Thyroid gland (tissue), 4 donors: Measurements from ENCODE around the gene MYOD1. TPM values are rescaled to one million over a fixed set of nuclear protein-coding genes. Genes with fewer than 3 reads are reported as not detected.

Experiments
- DNase-seq, 2 donors: peaks; one replicate each; pipeline ENCODE4 v3.0.0-alpha.2; 2019
- H3K27ac ChIP-seq, 3 donors: fragments of 200-600 bp; sonication (generic); 1 replicate in 2 of 3; 2 replicates in 1 of 3; pipeline ENCODE4 v1.5.1; 2016 to 2019; ENCODE audit warnings: mild to moderate bottlenecking in 1 of 3, moderate library complexity in 1 of 3
- H3K27me3 ChIP-seq: fragments of 200-600 bp; sonication (generic); one replicate; pipeline ENCODE4 v1.5.1; 2019
- H3K36me3 ChIP-seq, 2 donors: fragments of 200-600 bp; sonication (generic); one replicate each; pipeline ENCODE4 v1.5.1; 2016 to 2019
- H3K4me1 ChIP-seq, 2 donors: fragments of 200-600 bp; sonication (generic); one replicate each; pipeline ENCODE4 v1.5.1; 2017 to 2019
- H3K4me3 ChIP-seq, 3 donors: fragments of 200-600 bp; sonication (generic); replicated peaks in 1 of 3; 1 replicate in 2 of 3; 2 replicates in 1 of 3; pipeline ENCODE4 v1.5.1; 2016; ENCODE audit warnings: mild to moderate bottlenecking in 1 of 3
- H3K9me3 ChIP-seq: fragments of 200-600 bp; sonication (generic); one replicate; pipeline ENCODE4 v1.5.1; 2017
- POLR2A ChIP-seq, 2 donors: fragments of 450-650 bp; IDR thresholded peaks; one replicate each; pipeline ENCODE4 v1.6.1; 2017; ENCODE audit warnings: antibody characterized with exemption in 2 of 2, mild to moderate bottlenecking in 2 of 2, moderate library complexity in 1 of 2
- WGBS, 2 donors: methylation state at CpG; one replicate each; pipeline ENCODE4 v1.1.5; 2017; 5-methylcytosine and 5-hydroxymethylcytosine counted together
- intact Hi-C: fragments of 100-400 bp; cut with DNase I; formaldehyde crosslinking; loops from one replicate; pipeline ENCODE4 v1.15.1; 2023
- total RNA-seq, 4 donors: library from RNA; depleted of rRNA; stranded (reverse); fragments of >200 nt; gene quantifications; one replicate each; pipeline ENCODE4 v1.2.3, GENCODE V29; 2016
- TF ChIP-seq, protein P1 (sequence below), 6 experiments: fragments of 200-600 bp in 3 of 6; fragments of 450-650 bp in 3 of 6; sonication (generic) in 3 of 6; IDR thresholded peaks; one replicate each; pipeline ENCODE4 v1.5.1; 2016 to 2019; ENCODE audit warnings: antibody characterized with exemption in 6 of 6, mild to moderate bottlenecking in 2 of 6, inconsistent platforms in 1 of 6, moderate library complexity in 1 of 6

The MYOD1 gene
- total RNA-seq, 4 donors from 2014 or later = not detected

DNA sequence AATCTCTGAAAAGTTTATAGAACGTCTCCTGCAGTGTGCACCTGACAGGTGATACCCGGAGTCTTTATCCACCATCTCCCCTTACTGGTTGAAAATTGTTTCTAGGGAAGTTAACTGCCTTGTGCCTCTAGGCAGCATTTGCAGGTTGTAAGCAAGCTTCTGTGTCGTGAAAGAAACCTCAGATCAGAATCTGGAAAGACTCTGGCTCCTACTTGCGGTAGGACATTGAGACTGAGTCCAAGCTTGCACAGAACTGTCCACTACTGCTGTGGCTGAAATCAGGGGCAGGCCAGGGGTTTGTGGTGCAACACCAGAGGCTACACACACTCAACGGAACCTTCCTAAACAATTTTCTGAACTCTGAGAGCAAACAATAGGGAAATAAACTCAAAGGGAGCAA is 34.8 kb upstream of the MYOD1 start:
- no peak for DNase-seq
- no peaks in the 10 kb centered on the region for H3K27me3 ChIP-seq
- no peaks in the 10 kb centered on the region for H3K36me3 ChIP-seq
- H3K27ac ChIP-seq = no peak overlapping the region
- WGBS, 2 donors = 83 to 89% methylated on average over 5 of the region's 5 CpGs
- H3K9me3 ChIP-seq = no peaks in the 10 kb centered on the region
- TF ChIP-seq POLR2A (IDR thresholded peaks at IDR 0.05) = no peak
- TF ChIP-seq, protein P1, sequence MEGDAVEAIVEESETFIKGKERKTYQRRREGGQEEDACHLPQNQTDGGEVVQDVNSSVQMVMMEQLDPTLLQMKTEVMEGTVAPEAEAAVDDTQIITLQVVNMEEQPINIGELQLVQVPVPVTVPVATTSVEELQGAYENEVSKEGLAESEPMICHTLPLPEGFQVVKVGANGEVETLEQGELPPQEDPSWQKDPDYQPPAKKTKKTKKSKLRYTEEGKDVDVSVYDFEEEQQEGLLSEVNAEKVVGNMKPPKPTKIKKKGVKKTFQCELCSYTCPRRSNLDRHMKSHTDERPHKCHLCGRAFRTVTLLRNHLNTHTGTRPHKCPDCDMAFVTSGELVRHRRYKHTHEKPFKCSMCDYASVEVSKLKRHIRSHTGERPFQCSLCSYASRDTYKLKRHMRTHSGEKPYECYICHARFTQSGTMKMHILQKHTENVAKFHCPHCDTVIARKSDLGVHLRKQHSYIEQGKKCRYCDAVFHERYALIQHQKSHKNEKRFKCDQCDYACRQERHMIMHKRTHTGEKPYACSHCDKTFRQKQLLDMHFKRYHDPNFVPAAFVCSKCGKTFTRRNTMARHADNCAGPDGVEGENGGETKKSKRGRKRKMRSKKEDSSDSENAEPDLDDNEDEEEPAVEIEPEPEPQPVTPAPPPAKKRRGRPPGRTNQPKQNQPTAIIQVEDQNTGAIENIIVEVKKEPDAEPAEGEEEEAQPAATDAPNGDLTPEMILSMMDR (IDR thresholded peaks at IDR 0.05) = no peak
- intact Hi-C loops = no loop called here
- H3K4me3 ChIP-seq = no peak overlapping the region
- H3K4me1 ChIP-seq = no peaks in the 10 kb centered on the region

DNA sequence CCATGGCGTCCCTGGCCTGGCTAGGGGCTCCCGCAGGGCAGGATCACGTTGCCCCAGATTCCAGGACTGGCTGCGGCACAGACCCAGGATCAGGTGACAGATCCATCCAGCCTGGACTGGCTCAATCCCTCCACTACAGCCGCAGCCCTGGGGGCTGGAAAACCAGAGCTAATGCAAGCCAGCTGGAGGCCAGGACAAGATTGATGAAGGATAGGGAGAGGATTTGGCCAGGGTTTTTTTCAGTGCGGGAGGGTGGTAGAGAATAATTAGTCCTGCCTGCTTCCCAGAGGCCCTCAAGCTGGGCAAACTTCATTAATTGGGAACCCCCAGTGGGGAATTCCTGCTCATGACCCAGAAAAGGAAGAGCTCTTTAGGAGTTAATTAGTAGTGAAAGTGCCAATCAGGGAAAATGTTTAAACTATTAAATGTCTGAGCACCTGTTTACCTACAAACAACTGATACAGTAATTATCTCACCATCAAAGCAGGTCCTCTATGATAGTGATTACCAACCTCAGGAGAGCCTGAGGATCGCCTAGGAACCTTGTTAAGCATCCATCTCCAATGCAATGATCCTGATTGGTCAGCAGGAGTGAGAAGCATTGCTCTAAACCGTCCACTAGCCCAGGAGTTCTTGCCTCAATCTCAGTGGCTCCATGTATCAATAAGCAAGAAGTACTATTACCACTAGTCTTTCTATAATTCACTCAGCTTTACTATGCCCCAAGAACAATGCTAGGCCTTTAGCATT is 33.0 kb upstream of the MYOD1 start:
- intact Hi-C loops = no loop called here
- no peak overlapping the region for H3K4me3 ChIP-seq
- TF ChIP-seq POLR2A (IDR thresholded peaks at IDR 0.05) = no peak
- TF ChIP-seq, protein P1 (IDR thresholded peaks at IDR 0.05) = no peak
- H3K27ac ChIP-seq = no peak overlapping the region
- 25 to 26% methylated on average over 8 of the region's 8 CpGs for WGBS, 2 donors
- no peaks in the 10 kb centered on the region for H3K36me3 ChIP-seq
- no peak for DNase-seq
- H3K9me3 ChIP-seq = no peaks in the 10 kb centered on the region
- H3K27me3 ChIP-seq = no peaks in the 10 kb centered on the region
- no peaks in the 10 kb centered on the region for H3K4me1 ChIP-seq

DNA sequence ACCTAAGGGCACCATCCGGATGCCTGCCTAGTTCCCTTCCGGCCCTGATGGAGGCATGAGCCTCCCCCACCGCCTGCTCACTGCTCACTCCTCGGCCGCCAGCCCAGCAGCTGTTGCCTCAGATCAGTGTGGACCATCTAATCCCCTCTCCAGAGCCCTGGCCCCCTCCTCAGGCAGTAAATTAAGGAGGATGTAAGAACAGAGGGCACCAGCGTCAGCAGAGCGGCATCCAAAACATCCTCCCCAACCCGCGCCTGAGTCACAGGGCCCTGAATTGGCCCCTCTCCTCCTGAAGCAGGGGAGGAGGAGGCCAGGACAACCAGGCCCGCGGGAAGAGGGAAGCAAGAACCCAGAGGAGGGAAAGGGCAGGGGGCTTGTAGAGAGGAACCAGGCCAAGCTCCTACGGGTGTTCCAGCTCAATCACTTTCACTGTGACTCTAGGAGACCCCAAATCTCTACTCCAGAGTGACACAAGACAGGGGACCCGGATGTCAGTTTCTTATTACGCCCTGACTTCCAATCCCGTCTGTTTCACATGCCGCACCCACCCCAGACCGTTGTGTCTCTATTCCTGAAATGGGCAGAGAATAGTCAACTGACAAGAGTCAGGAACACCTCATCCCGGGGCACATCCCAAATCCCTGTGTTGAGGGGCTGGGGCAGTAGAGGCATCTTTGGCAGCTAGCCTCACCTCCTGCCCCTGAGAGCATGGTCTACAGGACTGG is 31.3 kb upstream of the MYOD1 start:
- H3K4me1 ChIP-seq = no peaks in the 10 kb centered on the region
- no peak for DNase-seq
- H3K27me3 ChIP-seq = no peaks in the 10 kb centered on the region
- WGBS, 2 donors = 87 to 89% methylated on average over 18 of the region's 18 CpGs
- H3K4me3 ChIP-seq = no peak overlapping the region
- no peaks in the 10 kb centered on the region for H3K36me3 ChIP-seq
- H3K9me3 ChIP-seq = no peaks in the 10 kb centered on the region
- TF ChIP-seq POLR2A (IDR thresholded peaks at IDR 0.05) = no peak
- TF ChIP-seq, protein P1 (IDR thresholded peaks at IDR 0.05) = no peak
- intact Hi-C loops = no loop called here
- no peak overlapping the region for H3K27ac ChIP-seq

DNA sequence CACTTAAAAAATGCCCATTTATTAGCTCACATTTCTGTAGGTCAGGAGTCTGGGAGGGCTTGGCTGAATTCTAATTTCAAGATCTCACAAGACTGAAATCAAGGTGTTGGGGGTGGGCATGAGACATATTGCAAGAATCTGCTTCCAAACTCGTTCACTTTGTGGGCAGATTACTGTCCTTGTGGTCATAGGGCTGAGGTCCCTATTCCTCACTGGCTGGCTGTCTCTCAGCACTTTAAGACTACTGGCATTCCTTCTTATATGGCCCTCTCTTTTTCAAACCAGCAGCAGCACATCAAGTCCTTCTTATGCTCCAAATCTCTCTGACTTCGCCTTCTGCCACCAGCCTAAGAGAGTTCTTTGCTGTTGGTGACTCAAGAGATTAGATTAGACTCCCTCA is 27.8 kb upstream of the MYOD1 start:
- no peak overlapping the region for H3K27ac ChIP-seq
- no peak for DNase-seq
- no peaks in the 10 kb centered on the region for H3K4me1 ChIP-seq
- no peaks in the 10 kb centered on the region for H3K36me3 ChIP-seq
- intact Hi-C loops = no loop called here
- no peak for TF ChIP-seq POLR2A (IDR thresholded peaks at IDR 0.05)
- TF ChIP-seq, protein P1 (IDR thresholded peaks at IDR 0.05) = no peak
- no peaks in the 10 kb centered on the region for H3K9me3 ChIP-seq
- no peaks in the 10 kb centered on the region for H3K27me3 ChIP-seq
- WGBS, 2 donors = 56 to 70% methylated on average over 2 of the region's 2 CpGs
- H3K4me3 ChIP-seq = no peak overlapping the region

DNA sequence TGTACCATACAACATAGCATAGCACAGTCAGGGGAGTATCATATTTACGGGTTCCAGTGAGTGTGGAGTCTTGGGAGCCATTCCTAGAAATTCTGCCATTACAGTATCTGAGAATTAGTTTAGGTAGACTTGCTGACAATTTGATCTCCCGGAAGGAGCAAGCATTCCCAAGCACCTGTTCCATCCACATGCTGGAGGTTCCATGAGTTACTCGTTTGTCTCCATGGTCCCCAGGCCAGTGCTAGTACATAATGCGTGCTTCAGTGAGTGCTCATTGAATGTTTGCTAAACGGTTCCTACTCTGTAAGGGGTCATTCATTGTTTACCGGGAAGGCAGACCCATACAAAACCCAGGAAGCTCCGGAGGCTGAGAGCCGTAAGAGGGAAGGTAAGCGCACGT is 27.4 kb upstream of the MYOD1 start:
- H3K27me3 ChIP-seq = no peaks in the 10 kb centered on the region
- WGBS, 2 donors = 61 to 67% methylated on average over 10 of the region's 10 CpGs

More for the DNA sequence above, 27.4 kb upstream of the MYOD1 start:
- no peak for DNase-seq
- TF ChIP-seq, protein P1 (IDR thresholded peaks at IDR 0.05) = no peak
- TF ChIP-seq POLR2A (IDR thresholded peaks at IDR 0.05) = no peak
- intact Hi-C loops = no loop called here
- Histone ChIP-seq H3K9me3 (no peaks in the 10 kb centered on the region), H3K4me1 (no peaks in the 10 kb centered on the region), H3K27ac (no peak overlapping the region), H3K4me3 (no peak overlapping the region), H3K36me3 (no peaks in the 10 kb centered on the region)
